HCT116 (cell line): ENCODE measurements around the gene SPR. TPM values are rescaled to one million over a fixed set of nuclear protein-coding genes. Genes with fewer than 3 reads are reported as not detected.

ENCODE experiments used
- ATAC-seq: fragments of 200-7000 bp; cut with Tn5 transposase; 2 replicates; pipeline ENCODE4 v1.9.1; 2020; ENCODE audit warnings: mild to moderate bottlenecking, moderate library complexity
- BruUV-seq: library from RNA; stranded (reverse); fragments of 400-500 nt; replicated peaks from 2 replicates; lab custom pipeline; 2021; lab: Mats Ljungman, UMichigan
- CTCF ChIA-PET: fragments of 300-600 bp; sonication (Branson Sonifier 250); formaldehyde crosslinking; loops from one replicate; lab custom pipeline; 2021; ENCODE audit warnings: antibody characterized with exemption; lab: Charles Lee
- POLR2A ChIA-PET: fragments of 300-600, 350-600 bp; sonication (Branson Sonifier 250); formaldehyde crosslinking; loops from one replicate; lab custom pipeline; 2021; ENCODE audit warnings: antibody characterized with exemption; lab: Charles Lee
- RAD21 ChIA-PET, 2 experiments: fragments of 300-600 bp; sonication (Branson Sonifier 250); formaldehyde crosslinking; loops; one replicate each; lab custom pipeline; 2023; ENCODE audit warnings: low total read pairs in 2 of 2; ENCODE audit not compliant: uncharacterized antibody in 2 of 2, unreplicated experiment in 2 of 2, low non-redundant PET in 1 of 2; lab: Charles Lee
- DNase-seq: peaks from one replicate; pipeline ENCODE4 v3.0.0-alpha.2; 2010; ENCODE audit warnings: low read depth, low spot score
- H2AFZ ChIP-seq: fragments of 200-600 bp; shearing (Covaris generic), sonication (generic); 2 replicates; pipeline ENCODE4 v1.6.1; 2017; ENCODE audit warnings: low read depth, mixed run types, mixed read lengths, antibody characterized with exemption, low read length; ENCODE audit not compliant: poor library complexity, severe bottlenecking
- H3K27ac ChIP-seq: 2 replicates; pipeline ENCODE4 v1.5.1; 2012; ENCODE audit warnings: low read depth, low read length
- H3K27me3 ChIP-seq: fragments of 200-600 bp; sonication (generic); 2 replicates; pipeline ENCODE4 v1.6.1; 2016; ENCODE audit warnings: mixed run types, low read length, mixed read lengths; ENCODE audit not compliant: insufficient read depth
- H3K36me3 ChIP-seq, 2 experiments: fragments of 200-500 bp in 1 of 2; fragments of 200-600 bp in 1 of 2; sonication (Bioruptor generic) in 1 of 2; sonication (generic) in 1 of 2; 2 replicates each; pipeline versions ENCODE4 v1.5.1 to v1.6.1; 2014 to 2016; ENCODE audit warnings: low read length in 2 of 2, inconsistent platforms in 1 of 2, mixed read lengths in 1 of 2, mixed run types in 1 of 2; ENCODE audit not compliant: insufficient read depth in 2 of 2, control insufficient read depth in 1 of 2
- H3K4me1 ChIP-seq, 2 experiments: fragments of 200-600 bp in 1 of 2; sonication (generic) in 1 of 2; 2 replicates each; pipeline versions ENCODE4 v1.5.1 to v1.6.1; 2012 to 2017; ENCODE audit warnings: low read length in 2 of 2, inconsistent platforms in 1 of 2, mild to moderate bottlenecking in 1 of 2, mixed read lengths in 1 of 2, mixed run types in 1 of 2, moderate library complexity in 1 of 2; ENCODE audit not compliant: insufficient read depth in 2 of 2, control insufficient read depth in 1 of 2
- H3K4me2 ChIP-seq: fragments of 200-600 bp; sonication (generic); 2 replicates; pipeline ENCODE4 v1.6.1; 2017; ENCODE audit warnings: mixed run types, low read length, mixed read lengths
- H3K4me3 ChIP-seq, 2 experiments: fragments of 200-600 bp in 1 of 2; sonication (generic) in 1 of 2; replicated peaks in 1 of 2; 2 replicates each; pipeline ENCODE4 v1.5.1; 2011 to 2016; ENCODE audit warnings: low read length in 2 of 2, control low read depth in 1 of 2, low read depth in 1 of 2, mild to moderate bottlenecking in 1 of 2, mixed read lengths in 1 of 2, mixed run types in 1 of 2
- H3K79me2 ChIP-seq: fragments of 200-600 bp; sonication (generic); 2 replicates; pipeline ENCODE4 v1.6.1; 2017; ENCODE audit warnings: mild to moderate bottlenecking, mixed run types, low read length, moderate library complexity, mixed read lengths; ENCODE audit not compliant: insufficient read depth
- H3K9ac ChIP-seq: fragments of 200-600 bp; sonication (generic); 2 replicates; pipeline ENCODE4 v1.6.1; 2016; ENCODE audit warnings: low read length, mixed read lengths
- H3K9me2 ChIP-seq: fragments of 200-600 bp; sonication (generic), shearing (Covaris generic); 2 replicates; pipeline ENCODE4 v1.6.1; 2017; ENCODE audit warnings: mixed run types, mild to moderate bottlenecking, moderate library complexity; ENCODE audit not compliant: insufficient read depth
- H3K9me3 ChIP-seq, 2 experiments: fragments of 200-500 bp in 1 of 2; fragments of 200-600 bp in 1 of 2; sonication (Bioruptor generic) in 1 of 2; sonication (generic) in 1 of 2; 2 replicates each; pipeline ENCODE4 v1.6.1; 2014 to 2017; ENCODE audit warnings: low read length in 2 of 2, mixed read lengths in 2 of 2, inconsistent platforms in 1 of 2, low read depth in 1 of 2, mild to moderate bottlenecking in 1 of 2, mixed run types in 1 of 2, moderate library complexity in 1 of 2; ENCODE audit not compliant: control insufficient read depth in 1 of 2, insufficient read depth in 1 of 2
- H4K20me1 ChIP-seq: fragments of 200-600 bp; sonication (generic), shearing (Covaris generic); 2 replicates; pipeline ENCODE4 v1.6.1; 2017; ENCODE audit warnings: mixed run types, mild to moderate bottlenecking, moderate library complexity; ENCODE audit not compliant: insufficient read depth
- EGR1 ChIP-seq: IDR thresholded peaks from 2 replicates; pipeline ENCODE4 v1.6.1; 2012; ENCODE audit warnings: low read depth
- JUND ChIP-seq: IDR thresholded peaks from 2 replicates; pipeline ENCODE4 v1.6.1; 2012
- SP1 ChIP-seq: IDR thresholded peaks from 2 replicates; pipeline ENCODE4 v1.6.1; 2012; ENCODE audit warnings: low read depth
- TCF7L2 ChIP-seq: IDR thresholded peaks from 2 replicates; pipeline ENCODE4 v1.7.0; 2011; ENCODE audit warnings: borderline replicate concordance, inconsistent platforms; ENCODE audit not compliant: insufficient read depth, insufficient read length; ENCODE audit errors: extremely low read depth
- intact Hi-C: fragments of 100-400 bp; cut with micrococcal nuclease; formaldehyde crosslinking; loops from 2 replicates; pipeline ENCODE4 v1.10.0; 2022
- total RNA-seq: library from RNA; stranded (reverse); gene quantifications from one replicate; pipeline ENCODE4 v1.2.1, GENCODE V29; 2021; ENCODE audit not compliant: unreplicated experiment
- TF ChIP-seq, protein P1 (sequence below): IDR thresholded peaks from 2 replicates; pipeline ENCODE4 v1.6.1; 2012

Gene SPR
- total RNA-seq, 1 experiment from 2014 or later: 66.9 TPM

DNA sequence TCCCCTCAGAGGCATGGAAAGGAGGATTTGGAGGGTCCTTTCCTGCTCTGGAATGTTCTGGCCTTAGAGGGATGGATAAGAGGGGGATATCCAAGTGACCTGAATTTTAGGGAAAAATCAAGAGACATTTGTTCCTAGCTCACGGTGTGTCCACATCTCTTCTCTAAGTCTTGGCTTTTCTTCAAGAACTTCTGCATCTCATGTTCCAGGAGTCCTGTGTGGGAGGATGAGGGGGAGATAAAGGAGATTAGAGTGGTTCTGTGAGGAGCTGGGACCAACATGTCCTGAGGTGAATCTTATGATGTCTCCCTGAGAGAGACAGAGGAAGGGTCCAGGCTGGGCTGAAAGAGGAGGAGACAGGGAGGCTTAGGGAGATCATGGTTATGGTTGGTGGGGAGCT, 41.8 kb downstream of the SPR start:
- no peak for TF ChIP-seq JUND
- TF ChIP-seq, protein P1, sequence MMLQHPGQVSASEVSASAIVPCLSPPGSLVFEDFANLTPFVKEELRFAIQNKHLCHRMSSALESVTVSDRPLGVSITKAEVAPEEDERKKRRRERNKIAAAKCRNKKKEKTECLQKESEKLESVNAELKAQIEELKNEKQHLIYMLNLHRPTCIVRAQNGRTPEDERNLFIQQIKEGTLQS: no peak
- no peak for TF ChIP-seq TCF7L2
- TF ChIP-seq, all 23 proteins: peak for 0
- BruUV-seq: no TSS peak
- H3K36me3 ChIP-seq: no peaks in the 10 kb centered on the region
- H3K79me2 ChIP-seq: no peaks in the 10 kb centered on the region
- no peak overlapping the region for H3K27ac ChIP-seq
- H3K4me2 ChIP-seq: no peak overlapping the region
- H3K9me3 ChIP-seq: no peaks in the 10 kb centered on the region
- RAD21 ChIA-PET: no interaction called here
- intact Hi-C loops: no loop called here
- CTCF ChIA-PET: interaction anchor here (1.1 kb wide), 1 partner anchor 248 kb away, joined by 3 read pairs; no protein-coding TSS in a partner anchor
- no peak overlapping the region for H2AFZ ChIP-seq
- no peaks in the 10 kb centered on the region for H4K20me1 ChIP-seq
- ATAC-seq: no peak
- no peak overlapping the region for H3K4me3 ChIP-seq
- no peak overlapping the region for H3K9ac ChIP-seq
- H3K27me3 ChIP-seq: no peaks in the 10 kb centered on the region
- POLR2A ChIA-PET: no interaction called here
- no peaks in the 10 kb centered on the region for H3K9me2 ChIP-seq
- no peak for DNase-seq
- peaks cover 2 to 17% of the 10 kb centered on the region in 2 experiments; a peak in 2 of 4 replicates for H3K4me1 ChIP-seq

DNA sequence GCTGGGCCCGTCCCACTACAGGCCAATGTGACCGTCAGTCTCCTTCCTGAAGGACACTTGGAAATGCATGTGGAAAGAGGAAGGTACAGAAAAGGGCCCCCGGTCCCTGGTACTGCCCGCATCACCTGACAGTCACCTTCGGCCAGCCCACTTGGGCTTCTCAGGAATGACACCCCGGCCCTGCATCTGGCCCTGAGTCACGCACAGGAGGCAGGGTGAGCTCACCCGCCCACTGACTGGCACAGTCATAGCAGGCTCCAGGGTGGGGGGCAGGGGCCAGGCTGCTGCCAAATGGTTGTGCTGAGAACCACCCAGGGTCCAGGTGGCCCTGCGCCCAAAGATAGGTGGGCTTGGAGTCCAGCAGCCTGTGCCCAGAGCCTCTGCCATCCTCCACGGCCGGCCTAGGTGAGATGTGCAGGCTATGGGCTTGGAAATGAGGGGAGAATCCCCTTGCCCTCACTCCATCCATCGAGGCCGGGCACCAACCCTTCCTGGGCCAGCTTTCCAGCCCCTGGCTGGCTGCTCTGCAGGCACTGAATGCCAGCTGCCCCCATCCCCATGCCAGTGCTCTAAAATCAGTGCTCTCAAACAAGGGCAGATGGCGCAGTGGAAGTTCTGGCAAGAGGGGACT, 44.2 kb downstream of the SPR start:
- H3K27me3 ChIP-seq: no peaks in the 10 kb centered on the region
- no peaks in the 10 kb centered on the region for H3K9me2 ChIP-seq
- intact Hi-C loops: no loop called here
- H3K36me3 ChIP-seq: no peaks in the 10 kb centered on the region
- no peak overlapping the region for H3K9ac ChIP-seq
- no peaks in the 10 kb centered on the region for H4K20me1 ChIP-seq
- DNase-seq (no peak), ATAC-seq (no peak)
- ChIA-PET CTCF (interaction anchor here (1.2 kb wide), 1 partner anchor 38 kb away, joined by 9 read pairs; no protein-coding TSS in a partner anchor), POLR2A (no interaction called here), RAD21 (no interaction called here)
- H3K4me1 ChIP-seq: peaks cover 2 to 23% of the 10 kb centered on the region in 2 experiments; a peak in 2 of 4 replicates
- peak; percentile 70 for TF ChIP-seq EGR1
- TF ChIP-seq, protein P1: no peak
- TF ChIP-seq SP1: no peak
- H3K4me2 ChIP-seq: peak overlapping the region; percentile 22
- H3K27ac ChIP-seq: no peak overlapping the region
- H2AFZ ChIP-seq: no peak overlapping the region
- no peak overlapping the region for H3K4me3 ChIP-seq
- BruUV-seq: no TSS peak
- H3K9me3 ChIP-seq: no peaks in the 10 kb centered on the region
- H3K79me2 ChIP-seq: no peaks in the 10 kb centered on the region
